Measurements from ENCODE around the gene IL10RA.

GRCh38 chr11:118006153-118006534 is 19.9 kb downstream of the IL10RA start:
- TF ChIP-seq, protein P1, sequence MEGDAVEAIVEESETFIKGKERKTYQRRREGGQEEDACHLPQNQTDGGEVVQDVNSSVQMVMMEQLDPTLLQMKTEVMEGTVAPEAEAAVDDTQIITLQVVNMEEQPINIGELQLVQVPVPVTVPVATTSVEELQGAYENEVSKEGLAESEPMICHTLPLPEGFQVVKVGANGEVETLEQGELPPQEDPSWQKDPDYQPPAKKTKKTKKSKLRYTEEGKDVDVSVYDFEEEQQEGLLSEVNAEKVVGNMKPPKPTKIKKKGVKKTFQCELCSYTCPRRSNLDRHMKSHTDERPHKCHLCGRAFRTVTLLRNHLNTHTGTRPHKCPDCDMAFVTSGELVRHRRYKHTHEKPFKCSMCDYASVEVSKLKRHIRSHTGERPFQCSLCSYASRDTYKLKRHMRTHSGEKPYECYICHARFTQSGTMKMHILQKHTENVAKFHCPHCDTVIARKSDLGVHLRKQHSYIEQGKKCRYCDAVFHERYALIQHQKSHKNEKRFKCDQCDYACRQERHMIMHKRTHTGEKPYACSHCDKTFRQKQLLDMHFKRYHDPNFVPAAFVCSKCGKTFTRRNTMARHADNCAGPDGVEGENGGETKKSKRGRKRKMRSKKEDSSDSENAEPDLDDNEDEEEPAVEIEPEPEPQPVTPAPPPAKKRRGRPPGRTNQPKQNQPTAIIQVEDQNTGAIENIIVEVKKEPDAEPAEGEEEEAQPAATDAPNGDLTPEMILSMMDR (IDR thresholded peaks at IDR 0.05), result no peak
- TF ChIP-seq POLR2A (IDR thresholded peaks at IDR 0.05), result no peak
